GM12878 (cell line): Measurements from ENCODE around the gene MAPK8.

Experiments used
- GABPA ChIP-seq: IDR thresholded peaks from 2 replicates; pipeline ENCODE4 v1.6.1; 2014; ENCODE audit warnings: antibody characterized with exemption, low read depth, mild to moderate bottlenecking, inconsistent platforms
- JUND ChIP-seq: IDR thresholded peaks from 2 replicates; pipeline ENCODE4 v1.6.1; 2012; ENCODE audit warnings: low read depth, mild to moderate bottlenecking, low read length, improper control_type of control experiment, moderate library complexity
- PBX3 ChIP-seq: IDR thresholded peaks from 2 replicates; pipeline ENCODE4 v1.6.1; 2011; ENCODE audit warnings: mild to moderate bottlenecking, low read depth, low read length, moderate library complexity; ENCODE audit not compliant: insufficient replicate concordance
- RCOR1 ChIP-seq: conservative IDR thresholded peaks from 2 replicates; pipeline ENCODE4 v1.6.1; 2012; ENCODE audit warnings: low read depth, low read length, improper control_type of control experiment
- SMC3 ChIP-seq: IDR thresholded peaks from 2 replicates; pipeline ENCODE4 v1.6.1; 2011; ENCODE audit warnings: low read length, improper control_type of control experiment, borderline replicate concordance
- TF ChIP-seq, protein P1 (sequence below), 3 experiments: IDR thresholded peaks in 2 of 3; conservative IDR thresholded peaks in 1 of 3; 2 replicates each; pipeline ENCODE4 v1.5.1; 2011; ENCODE audit warnings: low read depth in 3 of 3, low read length in 3 of 3, mild to moderate bottlenecking in 3 of 3, control low read depth in 2 of 3, moderate library complexity in 2 of 3, inconsistent platforms in 1 of 3, mixed read lengths in 1 of 3; ENCODE audit not compliant: control insufficient read depth in 2 of 3, insufficient read depth in 1 of 3; ENCODE audit errors: extremely low read depth in 1 of 3

DNA sequence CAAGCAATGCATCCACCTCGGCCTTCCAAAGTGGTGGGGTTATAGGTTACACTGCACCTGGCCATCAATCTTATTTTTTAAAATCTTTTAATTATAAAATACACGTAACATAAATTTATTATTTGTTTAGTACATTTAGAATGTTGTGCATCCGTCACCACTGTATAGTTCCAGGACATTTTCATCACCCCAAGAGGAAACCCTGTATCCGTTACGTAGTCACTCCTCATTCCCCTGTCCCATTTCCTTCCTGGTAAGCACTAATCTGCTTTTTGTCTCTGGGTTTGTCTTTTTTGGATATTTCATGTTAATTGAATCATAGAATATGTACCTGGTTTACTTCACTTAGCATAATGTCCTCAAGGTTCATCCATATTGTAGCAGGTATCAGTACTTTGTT is 51.2 kb downstream of the MAPK8 start:
- TF ChIP-seq, protein P1, sequence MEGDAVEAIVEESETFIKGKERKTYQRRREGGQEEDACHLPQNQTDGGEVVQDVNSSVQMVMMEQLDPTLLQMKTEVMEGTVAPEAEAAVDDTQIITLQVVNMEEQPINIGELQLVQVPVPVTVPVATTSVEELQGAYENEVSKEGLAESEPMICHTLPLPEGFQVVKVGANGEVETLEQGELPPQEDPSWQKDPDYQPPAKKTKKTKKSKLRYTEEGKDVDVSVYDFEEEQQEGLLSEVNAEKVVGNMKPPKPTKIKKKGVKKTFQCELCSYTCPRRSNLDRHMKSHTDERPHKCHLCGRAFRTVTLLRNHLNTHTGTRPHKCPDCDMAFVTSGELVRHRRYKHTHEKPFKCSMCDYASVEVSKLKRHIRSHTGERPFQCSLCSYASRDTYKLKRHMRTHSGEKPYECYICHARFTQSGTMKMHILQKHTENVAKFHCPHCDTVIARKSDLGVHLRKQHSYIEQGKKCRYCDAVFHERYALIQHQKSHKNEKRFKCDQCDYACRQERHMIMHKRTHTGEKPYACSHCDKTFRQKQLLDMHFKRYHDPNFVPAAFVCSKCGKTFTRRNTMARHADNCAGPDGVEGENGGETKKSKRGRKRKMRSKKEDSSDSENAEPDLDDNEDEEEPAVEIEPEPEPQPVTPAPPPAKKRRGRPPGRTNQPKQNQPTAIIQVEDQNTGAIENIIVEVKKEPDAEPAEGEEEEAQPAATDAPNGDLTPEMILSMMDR (IDR thresholded peaks at IDR 0.05 in 2 of 3, conservative IDR thresholded peaks at IDR 0.05 in 1 of 3; ENCODE audit: control insufficient read depth in 2 of 3, extremely low read depth in 1 of 3, insufficient read depth in 1 of 3, low read depth in 3 of 3, low read length in 3 of 3) = no peak
- TF ChIP-seq GABPA = no peak
- TF ChIP-seq JUND = no peak
- TF ChIP-seq PBX3 = no peak
- no peak for TF ChIP-seq SMC3
- no peak for TF ChIP-seq RCOR1
